ENCODE data around the gene EP300.

DNA sequence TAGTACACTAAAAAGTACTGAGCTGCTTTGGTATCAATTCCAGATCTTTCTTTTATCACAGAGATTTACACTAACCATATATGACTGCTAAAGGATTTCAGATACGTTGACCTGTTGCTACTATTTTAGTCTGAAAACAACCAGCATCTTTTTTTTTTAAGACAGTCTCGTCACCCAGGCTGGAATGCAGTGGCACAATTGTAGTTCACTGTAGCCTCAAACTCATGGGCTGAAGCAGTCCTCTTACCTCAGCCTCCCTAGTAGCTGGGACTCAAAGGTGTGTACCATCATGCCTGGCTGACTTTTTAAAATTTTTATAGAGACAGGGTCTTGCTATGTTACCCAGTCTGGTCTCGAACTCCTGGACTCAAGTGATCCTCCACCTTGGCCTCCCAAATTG, 88.5 kb downstream of the EP300 start:
- TF ChIP-seq, protein P1, sequence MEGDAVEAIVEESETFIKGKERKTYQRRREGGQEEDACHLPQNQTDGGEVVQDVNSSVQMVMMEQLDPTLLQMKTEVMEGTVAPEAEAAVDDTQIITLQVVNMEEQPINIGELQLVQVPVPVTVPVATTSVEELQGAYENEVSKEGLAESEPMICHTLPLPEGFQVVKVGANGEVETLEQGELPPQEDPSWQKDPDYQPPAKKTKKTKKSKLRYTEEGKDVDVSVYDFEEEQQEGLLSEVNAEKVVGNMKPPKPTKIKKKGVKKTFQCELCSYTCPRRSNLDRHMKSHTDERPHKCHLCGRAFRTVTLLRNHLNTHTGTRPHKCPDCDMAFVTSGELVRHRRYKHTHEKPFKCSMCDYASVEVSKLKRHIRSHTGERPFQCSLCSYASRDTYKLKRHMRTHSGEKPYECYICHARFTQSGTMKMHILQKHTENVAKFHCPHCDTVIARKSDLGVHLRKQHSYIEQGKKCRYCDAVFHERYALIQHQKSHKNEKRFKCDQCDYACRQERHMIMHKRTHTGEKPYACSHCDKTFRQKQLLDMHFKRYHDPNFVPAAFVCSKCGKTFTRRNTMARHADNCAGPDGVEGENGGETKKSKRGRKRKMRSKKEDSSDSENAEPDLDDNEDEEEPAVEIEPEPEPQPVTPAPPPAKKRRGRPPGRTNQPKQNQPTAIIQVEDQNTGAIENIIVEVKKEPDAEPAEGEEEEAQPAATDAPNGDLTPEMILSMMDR (IDR thresholded peaks at IDR 0.05): no peak
- no peak for TF ChIP-seq POLR2A (IDR thresholded peaks at IDR 0.05)
